ENCODE measurements around the gene MMP14. TPM values are rescaled to one million over a fixed set of nuclear protein-coding genes. Genes with fewer than 3 reads are reported as not detected.
A peak's percentile ranks its signal among the peaks of the same experiment; 100 is the strongest.

The MMP14 gene
- total RNA-seq, 1 experiment from 2014 or later = 34.8 TPM

DNA sequence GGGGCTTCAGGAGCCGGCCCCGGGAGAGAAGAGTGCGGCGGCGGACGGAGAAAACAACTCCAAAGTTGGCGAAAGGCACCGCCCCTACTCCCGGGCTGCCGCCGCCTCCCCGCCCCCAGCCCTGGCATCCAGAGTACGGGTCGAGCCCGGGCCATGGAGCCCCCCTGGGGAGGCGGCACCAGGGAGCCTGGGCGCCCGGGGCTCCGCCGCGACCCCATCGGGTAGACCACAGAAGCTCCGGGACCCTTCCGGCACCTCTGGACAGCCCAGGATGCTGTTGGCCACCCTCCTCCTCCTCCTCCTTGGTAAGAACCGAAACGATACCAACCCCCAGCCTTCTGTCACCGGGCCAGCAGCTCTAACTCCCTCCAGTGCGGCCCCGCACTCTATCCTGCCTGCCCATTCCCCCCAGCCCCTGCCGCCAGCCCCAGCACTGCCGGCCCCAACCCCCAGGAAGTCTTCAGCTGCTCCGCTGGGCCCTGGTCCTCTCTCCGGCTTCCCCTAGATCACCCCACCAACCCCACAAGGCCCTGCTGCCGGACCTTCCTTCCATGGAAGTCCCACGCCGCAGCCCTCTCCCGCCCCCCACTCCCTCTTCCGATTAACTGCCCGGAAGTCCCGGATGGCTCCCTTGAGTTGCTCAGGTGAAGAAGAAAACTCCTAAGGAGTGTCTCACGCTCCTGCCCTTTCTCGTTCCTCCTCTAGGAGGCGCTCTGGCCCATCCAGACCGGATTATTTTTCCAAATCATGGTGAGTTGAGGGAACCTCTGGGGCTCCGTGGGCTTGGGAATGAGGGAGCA is 35.8 kb downstream of the MMP14 start:
- H3K4me3 ChIP-seq = peak overlapping the region; percentile 83
- peaks cover 26% of the 10 kb centered on the region for H3F3A ChIP-seq (ENCODE audit: insufficient read depth, low read depth)
- no peak for TF ChIP-seq EZH2 (IDR thresholded peaks at IDR 0.05; ENCODE audit: low read depth)
- TF ChIP-seq, protein P1, sequence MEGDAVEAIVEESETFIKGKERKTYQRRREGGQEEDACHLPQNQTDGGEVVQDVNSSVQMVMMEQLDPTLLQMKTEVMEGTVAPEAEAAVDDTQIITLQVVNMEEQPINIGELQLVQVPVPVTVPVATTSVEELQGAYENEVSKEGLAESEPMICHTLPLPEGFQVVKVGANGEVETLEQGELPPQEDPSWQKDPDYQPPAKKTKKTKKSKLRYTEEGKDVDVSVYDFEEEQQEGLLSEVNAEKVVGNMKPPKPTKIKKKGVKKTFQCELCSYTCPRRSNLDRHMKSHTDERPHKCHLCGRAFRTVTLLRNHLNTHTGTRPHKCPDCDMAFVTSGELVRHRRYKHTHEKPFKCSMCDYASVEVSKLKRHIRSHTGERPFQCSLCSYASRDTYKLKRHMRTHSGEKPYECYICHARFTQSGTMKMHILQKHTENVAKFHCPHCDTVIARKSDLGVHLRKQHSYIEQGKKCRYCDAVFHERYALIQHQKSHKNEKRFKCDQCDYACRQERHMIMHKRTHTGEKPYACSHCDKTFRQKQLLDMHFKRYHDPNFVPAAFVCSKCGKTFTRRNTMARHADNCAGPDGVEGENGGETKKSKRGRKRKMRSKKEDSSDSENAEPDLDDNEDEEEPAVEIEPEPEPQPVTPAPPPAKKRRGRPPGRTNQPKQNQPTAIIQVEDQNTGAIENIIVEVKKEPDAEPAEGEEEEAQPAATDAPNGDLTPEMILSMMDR (conservative IDR thresholded peaks at IDR 0.05) = peak; percentile 91
- POLR2A ChIA-PET (ENCODE audit: unreplicated experiment) = interaction anchor here (0.6 kb wide), 1 partner anchor 17 kb away, joined by 10 read pairs; no protein-coding TSS in a partner anchor
- no peaks in the 10 kb centered on the region; the same call in 1 of the 2 replicates for H4K20me1 ChIP-seq (ENCODE audit: insufficient read depth)
- H3K4me1 ChIP-seq (replicated peaks; ENCODE audit: insufficient read depth) = peaks cover 17% of the 10 kb centered on the region
- peaks cover 17% of the 10 kb centered on the region for H3K79me2 ChIP-seq (ENCODE audit: low read depth)
- BruUV-seq (replicated peaks) = no TSS peak
- no peaks in the 10 kb centered on the region for H3K36me3 ChIP-seq (ENCODE audit: low read depth)
- H3K9me3 ChIP-seq (ENCODE audit: insufficient read depth, low read depth) = no peaks in the 10 kb centered on the region
- CTCF ChIA-PET = interaction anchor here (0.6 to 1.2 kb wide), 5 partner anchors 17 to 75 kb away, joined by 3 to 4 read pairs (median 3); no protein-coding TSS in a partner anchor
- intact Hi-C loops (cut with micrococcal nuclease; ENCODE audit: unreplicated experiment) = loop anchor here (1.0 to 5.0 kb wide), 3 partner anchors 15 to 45 kb away; partner anchors contain the start of gene RBM23
- peak overlapping the region; percentile 83 for H2AFZ ChIP-seq
- peak; percentile 69 to 79 for DNase-seq
- peak overlapping the region; percentile 95 for H3K27ac ChIP-seq
- no peaks in the 10 kb centered on the region for H3K9me2 ChIP-seq (ENCODE audit: insufficient read depth)
- H3K4me2 ChIP-seq = peak overlapping the region; percentile 84
- no peaks in the 10 kb centered on the region for H3K27me3 ChIP-seq (ENCODE audit: insufficient read depth, low read depth)

- TF ChIP-seq, protein P1 (conservative IDR thresholded peaks at IDR 0.05) = peak; percentile 43; the same call in 1 of the 2 replicates
- no peak for TF ChIP-seq EZH2 (IDR thresholded peaks at IDR 0.05; ENCODE audit: low read depth)
- no peak for DNase-seq
- no peaks in the 10 kb centered on the region for H3K9me2 ChIP-seq (ENCODE audit: insufficient read depth)
- intact Hi-C loops (cut with micrococcal nuclease; ENCODE audit: unreplicated experiment) = loop anchor here (1.0 to 5.0 kb wide), 3 partner anchors 14 to 44 kb away; partner anchors contain the start of gene RBM23
- CTCF ChIA-PET = interaction anchor here (0.7 to 1.2 kb wide), 3 partner anchors 20 to 57 kb away, joined by 3 read pairs; no protein-coding TSS in a partner anchor
- peak overlapping the region; percentile 84 for H3K4me2 ChIP-seq
- H3K79me2 ChIP-seq (ENCODE audit: low read depth) = peaks cover 17% of the 10 kb centered on the region
- H3K4me1 ChIP-seq (replicated peaks; ENCODE audit: insufficient read depth) = peaks cover 17% of the 10 kb centered on the region
- TSS peak; percentile 30 for BruUV-seq (replicated peaks)
- no peaks in the 10 kb centered on the region for H3K27me3 ChIP-seq (ENCODE audit: insufficient read depth, low read depth)
- no peaks in the 10 kb centered on the region; the same call in 1 of the 2 replicates for H4K20me1 ChIP-seq (ENCODE audit: insufficient read depth)
- H3F3A ChIP-seq (ENCODE audit: insufficient read depth, low read depth) = peaks cover 26% of the 10 kb centered on the region
- POLR2A ChIA-PET (ENCODE audit: unreplicated experiment) = interaction anchor here (0.6 kb wide), 1 partner anchor 16 kb away, joined by 10 read pairs; no protein-coding TSS in a partner anchor
- peak overlapping the region; percentile 83 for H3K4me3 ChIP-seq
- no peaks in the 10 kb centered on the region for H3K36me3 ChIP-seq (ENCODE audit: low read depth)
- H3K27ac ChIP-seq = peak overlapping the region; percentile 95
- 0 out of 2 replicates have a peak overlapping the region, but pooled peaks have one; percentile 83 for H2AFZ ChIP-seq
- H3K9me3 ChIP-seq (ENCODE audit: insufficient read depth, low read depth) = no peaks in the 10 kb centered on the region
Observed at GRCh38 chr14:22872833-22873520, 36.6 kb downstream of the MMP14 start.

- no peaks in the 10 kb centered on the region for H3K27me3 ChIP-seq (ENCODE audit: insufficient read depth, low read depth)
- H3K79me2 ChIP-seq (ENCODE audit: low read depth) = peaks cover 17% of the 10 kb centered on the region
- CTCF ChIA-PET = no interaction called here
- H3K4me3 ChIP-seq = no peak overlapping the region
- no peak overlapping the region for H3K4me2 ChIP-seq
- TF ChIP-seq, protein P1 (conservative IDR thresholded peaks at IDR 0.05) = no peak
- no peak for TF ChIP-seq EZH2 (IDR thresholded peaks at IDR 0.05; ENCODE audit: low read depth)
- no peak overlapping the region for H2AFZ ChIP-seq
- intact Hi-C loops (cut with micrococcal nuclease; ENCODE audit: unreplicated experiment) = no loop called here
- H3K9me2 ChIP-seq (ENCODE audit: insufficient read depth) = no peaks in the 10 kb centered on the region
- H4K20me1 ChIP-seq (ENCODE audit: insufficient read depth) = no peaks in the 10 kb centered on the region; the same call in 1 of the 2 replicates
- POLR2A ChIA-PET (ENCODE audit: unreplicated experiment) = no interaction called here
- peaks cover 9% of the 10 kb centered on the region for H3K4me1 ChIP-seq (replicated peaks; ENCODE audit: insufficient read depth)
- no peak overlapping the region for H3K27ac ChIP-seq
- peaks cover 19% of the 10 kb centered on the region for H3F3A ChIP-seq (ENCODE audit: insufficient read depth, low read depth)
- no peaks in the 10 kb centered on the region for H3K9me3 ChIP-seq (ENCODE audit: insufficient read depth, low read depth)
- DNase-seq = no peak
- BruUV-seq (replicated peaks) = no TSS peak
- H3K36me3 ChIP-seq (ENCODE audit: low read depth) = no peaks in the 10 kb centered on the region
Observed at GRCh38 chr14:22875003-22875747, 38.8 kb downstream of the MMP14 start.

All from PC-9 (cell line).